ENCODE data around the gene SCARF1.

Gene SCARF1

DNA sequence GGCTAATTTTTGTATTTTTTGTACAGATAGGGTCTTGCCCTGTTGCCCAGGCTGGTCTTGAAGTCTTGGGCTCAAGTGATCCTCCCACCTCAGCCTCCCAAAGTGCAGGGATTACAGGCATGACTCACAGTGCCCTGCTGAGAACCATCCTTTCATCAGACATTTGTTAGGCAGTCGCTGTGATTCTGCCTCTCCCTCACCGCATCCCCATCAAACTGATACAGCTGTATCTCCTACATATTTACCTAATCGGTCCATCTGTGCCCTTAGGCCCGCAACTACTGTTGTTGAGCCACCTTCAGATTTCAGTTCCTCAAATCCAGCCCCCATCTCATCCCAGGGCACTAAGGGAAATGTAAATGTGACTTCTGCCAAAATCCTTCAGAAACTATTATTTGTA, 14.9 kb downstream of the SCARF1 start:
- H3K27ac Mint-ChIP-seq = no peak overlapping the region
- DNase-seq = no peak
- no peaks in the 10 kb centered on the region for H3K9me3 Mint-ChIP-seq
- peaks cover 53% of the 10 kb centered on the region for H3K27me3 Mint-ChIP-seq (ENCODE audit: low read depth, poor library complexity)
- H3K4me1 Mint-ChIP-seq = peaks cover 22% of the 10 kb centered on the region
- no peaks in the 10 kb centered on the region for H3K36me3 Mint-ChIP-seq (ENCODE audit: low read depth)
- TF ChIP-seq, protein P1, sequence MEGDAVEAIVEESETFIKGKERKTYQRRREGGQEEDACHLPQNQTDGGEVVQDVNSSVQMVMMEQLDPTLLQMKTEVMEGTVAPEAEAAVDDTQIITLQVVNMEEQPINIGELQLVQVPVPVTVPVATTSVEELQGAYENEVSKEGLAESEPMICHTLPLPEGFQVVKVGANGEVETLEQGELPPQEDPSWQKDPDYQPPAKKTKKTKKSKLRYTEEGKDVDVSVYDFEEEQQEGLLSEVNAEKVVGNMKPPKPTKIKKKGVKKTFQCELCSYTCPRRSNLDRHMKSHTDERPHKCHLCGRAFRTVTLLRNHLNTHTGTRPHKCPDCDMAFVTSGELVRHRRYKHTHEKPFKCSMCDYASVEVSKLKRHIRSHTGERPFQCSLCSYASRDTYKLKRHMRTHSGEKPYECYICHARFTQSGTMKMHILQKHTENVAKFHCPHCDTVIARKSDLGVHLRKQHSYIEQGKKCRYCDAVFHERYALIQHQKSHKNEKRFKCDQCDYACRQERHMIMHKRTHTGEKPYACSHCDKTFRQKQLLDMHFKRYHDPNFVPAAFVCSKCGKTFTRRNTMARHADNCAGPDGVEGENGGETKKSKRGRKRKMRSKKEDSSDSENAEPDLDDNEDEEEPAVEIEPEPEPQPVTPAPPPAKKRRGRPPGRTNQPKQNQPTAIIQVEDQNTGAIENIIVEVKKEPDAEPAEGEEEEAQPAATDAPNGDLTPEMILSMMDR (IDR thresholded peaks at IDR 0.05) = no peak
- peak overlapping the region; percentile 80 for H3K4me3 Mint-ChIP-seq

GRCh38 chr17:1629504-1630310, 15.8 kb downstream of the SCARF1 start:
- peak; percentile 40 for DNase-seq
- Mint-ChIP-seq H3K27ac (no peak overlapping the region), H3K27me3 (ENCODE audit: low read depth, poor library complexity) (peaks cover 53% of the 10 kb centered on the region)

GRCh38 chr17:1628856-1629503, 16.6 kb downstream of the SCARF1 start:
- Mint-ChIP-seq H3K36me3 (ENCODE audit: low read depth) (no peaks in the 10 kb centered on the region), H3K27me3 (ENCODE audit: low read depth, poor library complexity) (peaks cover 53% of the 10 kb centered on the region), H3K9me3 (no peaks in the 10 kb centered on the region), H3K4me1 (peaks cover 27% of the 10 kb centered on the region), H3K4me3 (peak overlapping the region; percentile 84), H3K27ac (peak overlapping the region; percentile 74)
- TF ChIP-seq, protein P1 (IDR thresholded peaks at IDR 0.05) = no peak
- peak; percentile 94 for DNase-seq

More at GRCh38 chr17:1629504-1630310, 15.8 kb downstream of the SCARF1 start:
- TF ChIP-seq, protein P1 (IDR thresholded peaks at IDR 0.05) = peak; percentile 19
- peaks cover 27% of the 10 kb centered on the region for H3K4me1 Mint-ChIP-seq
- H3K4me3 Mint-ChIP-seq = peak overlapping the region; percentile 80
- H3K36me3 Mint-ChIP-seq (ENCODE audit: low read depth) = no peaks in the 10 kb centered on the region
- H3K9me3 Mint-ChIP-seq = no peaks in the 10 kb centered on the region

GRCh38 chr17:1627982-1628855, 17.3 kb downstream of the SCARF1 start, which contains the start of gene SLC43A2:
TSS of gene SLC43A2 (minus strand) at chr17:1628834. CDS start at chr17:1627874, 960 bp downstream.
- H3K4me3 Mint-ChIP-seq = peak within 1 kb of the TSS; percentile 84
- TF ChIP-seq, protein P1 (IDR thresholded peaks at IDR 0.05) = no peak
- DNase-seq = peak; percentile 85
- peaks cover 27% of the 10 kb centered on the region for H3K4me1 Mint-ChIP-seq
- H3K36me3 Mint-ChIP-seq (ENCODE audit: low read depth) = no peaks in the 10 kb centered on the region
- H3K27ac Mint-ChIP-seq = peak within 1 kb of the TSS; percentile 74
- no peaks in the 10 kb centered on the region for H3K9me3 Mint-ChIP-seq
- H3K27me3 Mint-ChIP-seq (ENCODE audit: low read depth, poor library complexity) = peaks cover 53% of the 10 kb centered on the region

DNA sequence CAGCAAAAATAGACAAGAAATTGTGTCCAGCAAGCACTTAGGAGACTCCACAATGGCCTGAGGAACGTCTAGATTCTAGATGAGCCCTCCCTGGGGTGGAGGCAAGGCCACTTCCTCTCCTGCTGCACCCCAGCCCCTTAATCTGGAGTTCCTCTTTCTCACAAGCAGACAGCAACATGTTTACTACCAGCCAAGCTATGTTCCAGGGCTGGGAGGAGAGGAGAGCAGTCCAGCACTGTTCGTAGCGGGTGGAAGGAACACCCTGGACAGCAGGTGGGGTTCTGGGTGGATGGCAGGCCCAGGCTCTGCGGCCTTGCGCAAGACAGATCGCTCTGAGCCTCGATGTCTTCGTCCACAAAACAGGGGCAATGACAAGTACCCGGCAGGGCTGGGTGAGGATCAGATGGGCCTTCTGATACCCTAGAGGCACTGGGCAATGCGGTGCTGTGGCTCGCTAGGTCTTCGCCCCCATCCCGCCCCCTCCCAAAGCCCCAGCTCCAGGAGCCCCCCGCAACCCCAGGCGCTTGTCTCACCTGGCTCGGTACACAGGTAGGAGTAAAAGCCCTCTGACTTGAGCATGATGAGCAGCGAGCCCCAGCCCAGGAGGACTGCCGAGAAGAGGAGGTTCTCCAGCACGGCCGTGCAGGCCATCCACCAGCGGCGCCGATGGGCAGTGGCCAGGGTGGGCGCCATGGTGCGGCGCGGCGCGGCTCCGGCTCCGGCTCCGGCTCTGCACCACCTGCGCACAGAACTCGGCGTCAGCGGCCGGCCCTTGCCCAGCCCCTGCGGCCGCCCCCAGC, 18.1 kb downstream of the SCARF1 start:
- peaks cover 51% of the 10 kb centered on the region for H3K27me3 Mint-ChIP-seq (ENCODE audit: low read depth, poor library complexity)
- H3K27ac Mint-ChIP-seq = no peak overlapping the region
- no peaks in the 10 kb centered on the region for H3K9me3 Mint-ChIP-seq

More for the DNA sequence above, 18.1 kb downstream of the SCARF1 start:
- H3K36me3 Mint-ChIP-seq (ENCODE audit: low read depth) = no peaks in the 10 kb centered on the region
- peak overlapping the region; percentile 72 for H3K4me3 Mint-ChIP-seq
- DNase-seq = peak; percentile 49
- TF ChIP-seq, protein P1 (IDR thresholded peaks at IDR 0.05) = no peak
- H3K4me1 Mint-ChIP-seq = peaks cover 27% of the 10 kb centered on the region
